Loucy (cell line): ENCODE data around the gene NEDD4.

Experiments
- H2AFZ ChIP-seq: fragments of 200-600 bp; sonication (generic); 2 replicates; pipeline ENCODE4 v1.6.0; 2016; ENCODE audit warnings: antibody characterized with exemption, mild to moderate bottlenecking, low read length, moderate library complexity
- H3F3A ChIP-seq: fragments of 200-600 bp; 2 replicates; pipeline ENCODE4 v1.6.0; 2016; ENCODE audit warnings: antibody characterized with exemption, low read depth, mild to moderate bottlenecking
- H3K27me3 ChIP-seq: fragments of 200-600 bp; sonication (generic); 2 replicates; pipeline ENCODE4 v1.6.1; 2014; ENCODE audit warnings: low read length, mild to moderate bottlenecking; ENCODE audit not compliant: insufficient read depth, poor library complexity, severe bottlenecking
- H3K36me3 ChIP-seq: fragments of 200-600 bp; sonication (generic); 2 replicates; pipeline ENCODE4 v1.6.1; 2016; ENCODE audit warnings: low read length; ENCODE audit not compliant: insufficient read depth
- H3K4me1 ChIP-seq: fragments of 200-600 bp; sonication (generic); 2 replicates; pipeline ENCODE4 v1.5.1; 2014; ENCODE audit warnings: low read length, mild to moderate bottlenecking; ENCODE audit not compliant: insufficient read depth, poor library complexity, severe bottlenecking
- H3K4me2 ChIP-seq: fragments of 200-600 bp; sonication (generic); 2 replicates; pipeline ENCODE4 v1.6.0; 2014; ENCODE audit warnings: antibody characterized with exemption, low read length, low read depth, mild to moderate bottlenecking; ENCODE audit not compliant: poor library complexity, severe bottlenecking
- H3K4me3 ChIP-seq: fragments of 200-600 bp; sonication (generic); 2 replicates; pipeline ENCODE4 v1.5.1; 2014; ENCODE audit warnings: low read length, mild to moderate bottlenecking, mixed read lengths; ENCODE audit not compliant: poor library complexity, severe bottlenecking
- H3K79me2 ChIP-seq: fragments of 200-600 bp; sonication (generic); 2 replicates; pipeline ENCODE4 v1.6.1; 2014; ENCODE audit warnings: low read length; ENCODE audit not compliant: insufficient read depth
- H3K9ac ChIP-seq: fragments of 200-600 bp; sonication (generic); 2 replicates; pipeline ENCODE4 v1.6.0; 2014; ENCODE audit warnings: mild to moderate bottlenecking, low read depth, low read length, moderate library complexity; ENCODE audit not compliant: poor library complexity, severe bottlenecking
- H3K9me2 ChIP-seq: fragments of 200-600 bp; sonication (generic); replicated peaks from 2 replicates; pipeline ENCODE4 v1.6.1; 2016; ENCODE audit warnings: low read depth, low read length, mixed read lengths
- H3K9me3 ChIP-seq: fragments of 200-600 bp; sonication (generic); 2 replicates; pipeline ENCODE4 v1.6.1; 2014; ENCODE audit warnings: mild to moderate bottlenecking, antibody characterized with exemption, low read length, low read depth; ENCODE audit not compliant: insufficient read depth
- H4K20me1 ChIP-seq: fragments of 200-600 bp; sonication (generic); 2 replicates; pipeline ENCODE4 v1.6.0; 2014; ENCODE audit warnings: antibody characterized with exemption, low read length, mild to moderate bottlenecking; ENCODE audit not compliant: insufficient read depth, poor library complexity, severe bottlenecking
- CTCF ChIP-seq: fragments of 200-600 bp; sonication (generic); conservative IDR thresholded peaks from 2 replicates; pipeline ENCODE4 v1.5.1; 2014; ENCODE audit warnings: mild to moderate bottlenecking, antibody characterized with exemption, low read length
- EZH2phosphoT487 ChIP-seq: fragments of 200-600 bp; IDR thresholded peaks from 2 replicates; pipeline ENCODE4 v1.6.1; 2018; ENCODE audit warnings: antibody characterized with exemption, mild to moderate bottlenecking, moderate library complexity, borderline replicate concordance

The NEDD4 gene

DNA sequence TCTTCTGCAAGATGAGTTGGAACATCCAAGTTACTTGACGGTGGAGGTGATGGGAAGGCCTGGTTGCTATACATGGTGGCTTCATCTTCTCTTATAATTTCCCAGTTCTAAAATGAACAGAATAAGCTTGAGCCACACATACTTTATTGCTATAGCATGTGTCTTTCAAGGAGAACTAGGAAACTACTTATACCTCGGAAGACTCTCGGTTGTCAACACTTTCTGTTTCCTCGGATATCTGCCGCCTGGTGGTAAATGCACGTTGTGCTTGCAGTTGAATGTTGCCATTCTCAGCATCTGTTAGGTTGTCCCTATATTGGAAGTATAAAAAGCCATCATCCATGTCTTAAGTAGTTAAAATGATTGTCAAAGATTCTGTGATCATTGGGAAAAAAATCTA, 132.9 kb downstream of the NEDD4 start:
- H3K4me2 ChIP-seq, result no peak overlapping the region
- H3K36me3 ChIP-seq, result peaks cover 38% of the 10 kb centered on the region
- no peak for TF ChIP-seq EZH2phosphoT487
- TF ChIP-seq CTCF, result no peak

GRCh38 chr15:55859681-55860080, 133.7 kb downstream of the NEDD4 start:
- Histone ChIP-seq H3K9ac (no peak overlapping the region), H3K4me1 (no peaks in the 10 kb centered on the region), H3K79me2 (no peaks in the 10 kb centered on the region), H3K36me3 (peaks cover 46% of the 10 kb centered on the region), H3K9me2 (no peaks in the 10 kb centered on the region), H3K9me3 (no peaks in the 10 kb centered on the region), H3F3A (no peaks in the 10 kb centered on the region), H3K27me3 (no peaks in the 10 kb centered on the region), H2AFZ (no peak overlapping the region), H4K20me1 (no peaks in the 10 kb centered on the region), H3K4me2 (no peak overlapping the region), H3K4me3 (no peak overlapping the region)
- TF ChIP-seq CTCF, result no peak

More for the DNA sequence above, 132.9 kb downstream of the NEDD4 start:
- Histone ChIP-seq H3K9me3 (no peaks in the 10 kb centered on the region), H3K4me3 (no peak overlapping the region), H3K9me2 (no peaks in the 10 kb centered on the region), H3K27me3 (no peaks in the 10 kb centered on the region), H3K9ac (no peak overlapping the region), H3K4me1 (no peaks in the 10 kb centered on the region), H3F3A (no peaks in the 10 kb centered on the region), H3K79me2 (no peaks in the 10 kb centered on the region), H2AFZ (no peak overlapping the region), H4K20me1 (no peaks in the 10 kb centered on the region)

- Histone ChIP-seq H3K4me3 (no peak overlapping the region), H2AFZ (no peak overlapping the region), H3K9ac (no peak overlapping the region), H3F3A (no peaks in the 10 kb centered on the region), H3K4me1 (no peaks in the 10 kb centered on the region), H3K9me3 (no peaks in the 10 kb centered on the region), H3K9me2 (no peaks in the 10 kb centered on the region), H3K36me3 (peaks cover 46% of the 10 kb centered on the region), H3K4me2 (no peak overlapping the region), H3K27me3 (no peaks in the 10 kb centered on the region), H3K79me2 (no peaks in the 10 kb centered on the region), H4K20me1 (no peaks in the 10 kb centered on the region)
- TF ChIP-seq CTCF (no peak), EZH2phosphoT487 (no peak)
These were observed 134.8 kb downstream of the NEDD4 start for GRCh38 chr15:55858661-55859060.
